Memory B cell (primary cell): ENCODE data around the gene ECM1.

Source experiments
- ATAC-seq: fragments of 150-1000 bp; cut with Tn5 transposase; 2 replicates; pipeline ENCODE4 v1.10.0; 2021; ENCODE audit warnings: low read depth, mild to moderate bottlenecking, moderate library complexity
- DNase-seq, 2 donors: peaks; one replicate each; pipeline ENCODE4 v3.0.0; 2022; ENCODE audit warnings: low spot score in 2 of 2
- H3K27ac Mint-ChIP-seq: one replicate; pipeline ENCODE4 v1.8.0; 2022; ENCODE audit warnings: mild to moderate bottlenecking, moderate library complexity, mixed read lengths
- H3K27me3 Mint-ChIP-seq: one replicate; pipeline ENCODE4 v1.8.0; 2022; ENCODE audit warnings: mixed read lengths
- H3K36me3 Mint-ChIP-seq: one replicate; pipeline ENCODE4 v1.8.0; 2022; ENCODE audit warnings: mild to moderate bottlenecking, mixed read lengths
- H3K4me1 Mint-ChIP-seq: one replicate; pipeline ENCODE4 v1.8.0; 2022; ENCODE audit warnings: mixed read lengths
- H3K4me3 Mint-ChIP-seq: one replicate; pipeline ENCODE4 v1.8.0; 2022; ENCODE audit warnings: mild to moderate bottlenecking, moderate library complexity, mixed read lengths
- H3K9me3 Mint-ChIP-seq: one replicate; pipeline ENCODE4 v1.8.0; 2022; ENCODE audit warnings: mixed read lengths

ECM1 gene

DNA sequence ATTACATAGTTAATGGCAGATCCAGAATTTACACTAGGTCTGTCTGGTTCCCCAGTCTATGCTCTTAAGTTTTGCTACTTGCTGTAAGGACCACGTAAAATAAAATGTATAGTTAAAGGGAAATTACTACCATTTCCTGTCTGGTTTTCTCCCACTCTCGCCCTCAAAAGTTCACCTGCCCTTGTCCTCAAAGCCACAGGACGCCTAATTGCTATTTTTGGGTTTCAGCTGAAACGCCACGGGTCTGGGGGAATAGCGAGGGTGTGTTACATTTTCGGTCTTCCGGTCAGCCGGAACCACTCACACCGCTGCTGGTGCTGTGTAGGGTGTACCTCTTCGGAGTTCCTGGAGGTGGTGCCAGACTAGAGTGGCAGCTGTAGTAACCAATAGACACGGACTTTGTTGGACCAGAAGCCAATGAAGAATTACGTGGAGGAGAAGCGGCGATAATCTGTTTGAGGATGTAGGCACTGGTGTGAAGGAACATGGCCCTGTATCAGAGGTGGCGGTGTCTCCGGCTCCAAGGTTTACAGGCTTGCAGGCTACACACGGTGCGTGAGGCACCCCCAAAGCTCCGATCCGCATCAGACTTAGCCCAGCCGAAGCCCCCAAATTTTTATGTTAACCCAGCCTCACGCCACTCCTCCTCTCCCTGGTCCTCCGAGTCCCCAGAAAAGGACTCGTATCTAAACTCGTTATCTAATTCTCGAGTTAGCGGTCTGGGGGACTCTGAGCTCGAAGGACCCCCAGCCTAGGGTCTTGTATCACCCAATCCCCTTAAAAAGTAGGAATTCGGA is 20.7 kb upstream of the ECM1 start, which contains the start of gene TARS2:
TSS of gene TARS2 (plus strand) at position 454 of the 797 bp plus-strand sequence. CDS start at position 486, 32 bp downstream.
- H3K9me3 Mint-ChIP-seq = no peaks in the 10 kb centered on the region
- peak within 1 kb of the TSS; percentile 95 for H3K4me3 Mint-ChIP-seq
- DNase-seq = peak; percentile 95 to 97
- peak within 1 kb of the TSS; percentile 94 for H3K27ac Mint-ChIP-seq
- peak; percentile 98 for ATAC-seq
- H3K4me1 Mint-ChIP-seq = peaks cover 9% of the 10 kb centered on the region
- peaks cover 8% of the 10 kb centered on the region for H3K36me3 Mint-ChIP-seq
- H3K27me3 Mint-ChIP-seq = no peaks in the 10 kb centered on the region

GRCh38 chr1:150487763-150488115 is 20.2 kb upstream of the ECM1 start:
- H3K27ac Mint-ChIP-seq = peak overlapping the region; percentile 94
- H3K4me1 Mint-ChIP-seq = peaks cover 9% of the 10 kb centered on the region
- H3K9me3 Mint-ChIP-seq = no peaks in the 10 kb centered on the region
- H3K4me3 Mint-ChIP-seq = peak overlapping the region; percentile 95
- DNase-seq = no peak
- H3K36me3 Mint-ChIP-seq = peaks cover 11% of the 10 kb centered on the region
- H3K27me3 Mint-ChIP-seq = no peaks in the 10 kb centered on the region
- ATAC-seq = no peak

GRCh38 chr1:150493175-150493574 is 14.7 kb upstream of the ECM1 start:
- Mint-ChIP-seq H3K27ac (no peak overlapping the region), H3K4me1 (peaks cover 6% of the 10 kb centered on the region), H3K27me3 (no peaks in the 10 kb centered on the region), H3K4me3 (no peak overlapping the region), H3K9me3 (no peaks in the 10 kb centered on the region), H3K36me3 (peaks cover 22% of the 10 kb centered on the region)
- DNase-seq = no peak
- no peak for ATAC-seq

DNA sequence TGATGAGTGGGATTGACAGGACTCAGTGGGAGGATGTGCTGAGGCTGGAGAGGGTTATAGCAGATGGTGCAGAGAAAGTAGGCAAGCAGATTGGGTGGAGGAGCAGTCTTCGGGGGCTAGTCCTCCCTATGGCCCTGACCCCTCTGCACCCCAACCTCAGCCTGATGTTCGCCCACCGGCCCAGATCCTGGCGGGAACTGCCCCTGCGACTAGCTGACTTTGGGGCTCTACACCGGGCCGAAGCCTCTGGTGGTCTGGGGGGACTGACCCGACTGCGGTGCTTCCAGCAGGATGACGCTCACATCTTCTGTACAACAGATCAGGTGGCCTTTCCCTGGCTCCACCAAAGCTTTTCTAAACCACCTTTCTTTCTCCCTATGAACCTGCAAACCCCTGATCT is 9.6 kb upstream of the ECM1 start:
- Mint-ChIP-seq H3K27me3 (no peaks in the 10 kb centered on the region), H3K27ac (no peak overlapping the region)

GRCh38 chr1:150505431-150505830 is 2.5 kb upstream of the ECM1 start:
- Mint-ChIP-seq H3K36me3 (peaks cover 29% of the 10 kb centered on the region), H3K9me3 (no peaks in the 10 kb centered on the region), H3K4me1 (no peaks in the 10 kb centered on the region), H3K27ac (no peak overlapping the region), H3K4me3 (no peak overlapping the region), H3K27me3 (no peaks in the 10 kb centered on the region)
- ATAC-seq = no peak
- no peak for DNase-seq

More for the DNA sequence above, 9.6 kb upstream of the ECM1 start:
- H3K4me3 Mint-ChIP-seq = no peak overlapping the region
- peaks cover 2% of the 10 kb centered on the region for H3K4me1 Mint-ChIP-seq
- ATAC-seq = no peak
- DNase-seq = no peak
- no peaks in the 10 kb centered on the region for H3K9me3 Mint-ChIP-seq
- H3K36me3 Mint-ChIP-seq = peaks cover 26% of the 10 kb centered on the region

DNA sequence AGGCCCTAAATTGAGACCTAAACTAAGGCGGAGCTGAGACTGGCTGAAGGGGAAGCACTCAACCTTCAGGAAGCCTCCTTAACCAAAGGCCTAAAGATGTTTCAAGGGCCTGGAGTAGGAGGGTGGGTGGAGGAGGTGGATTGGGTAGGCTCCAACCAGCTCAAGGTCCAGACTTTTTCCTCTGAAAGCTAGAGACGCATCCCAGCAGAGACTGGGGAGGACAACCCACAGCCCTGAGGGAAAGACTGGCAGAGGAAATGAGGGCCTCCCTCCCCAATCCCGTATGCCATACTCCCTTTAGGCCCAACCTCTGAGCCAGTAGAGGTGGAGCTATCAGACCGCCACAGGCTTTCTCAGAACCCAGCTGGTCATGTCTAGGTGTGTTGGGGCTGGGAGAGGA is 1.1 kb downstream of the ECM1 start:
- DNase-seq = no peak
- peaks cover 22% of the 10 kb centered on the region for H3K36me3 Mint-ChIP-seq
- no peak for ATAC-seq
- H3K4me1 Mint-ChIP-seq = no peaks in the 10 kb centered on the region
- H3K9me3 Mint-ChIP-seq = no peaks in the 10 kb centered on the region
- H3K27me3 Mint-ChIP-seq = no peaks in the 10 kb centered on the region
- no peak overlapping the region for H3K27ac Mint-ChIP-seq
- no peak overlapping the region for H3K4me3 Mint-ChIP-seq

DNA sequence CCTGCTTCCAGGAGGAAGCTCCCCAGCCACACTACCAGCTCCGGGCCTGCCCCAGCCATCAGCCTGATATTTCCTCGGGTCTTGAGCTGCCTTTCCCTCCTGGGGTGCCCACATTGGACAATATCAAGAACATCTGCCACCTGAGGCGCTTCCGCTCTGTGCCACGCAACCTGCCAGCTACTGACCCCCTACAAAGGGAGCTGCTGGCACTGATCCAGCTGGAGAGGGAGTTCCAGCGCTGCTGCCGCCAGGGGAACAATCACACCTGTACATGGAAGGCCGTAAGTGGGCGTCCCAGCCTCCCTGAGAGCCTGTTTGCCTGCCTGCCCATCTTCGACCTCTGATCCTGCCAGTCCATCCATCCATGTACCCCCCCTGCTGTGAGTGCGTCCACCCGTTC is 3.6 kb downstream of the ECM1 start:
- Mint-ChIP-seq H3K4me3 (no peak overlapping the region), H3K27me3 (no peaks in the 10 kb centered on the region), H3K27ac (no peak overlapping the region), H3K4me1 (peaks cover 6% of the 10 kb centered on the region), H3K36me3 (peaks cover 12% of the 10 kb centered on the region), H3K9me3 (no peaks in the 10 kb centered on the region)
- ATAC-seq (no peak), DNase-seq (no peak)

- H3K9me3 Mint-ChIP-seq = no peaks in the 10 kb centered on the region
Measured at GRCh38 chr1:150511985-150512660, 4.2 kb downstream of the ECM1 start.

GRCh38 chr1:150512846-150513245 is 4.9 kb downstream of the ECM1 start:
- no peak for DNase-seq
- no peaks in the 10 kb centered on the region for H3K27me3 Mint-ChIP-seq
- H3K4me1 Mint-ChIP-seq = peaks cover 15% of the 10 kb centered on the region
- no peaks in the 10 kb centered on the region for H3K9me3 Mint-ChIP-seq
- no peak overlapping the region for H3K27ac Mint-ChIP-seq
- ATAC-seq = no peak
- H3K4me3 Mint-ChIP-seq = no peak overlapping the region
- peaks cover 5% of the 10 kb centered on the region for H3K36me3 Mint-ChIP-seq

More at GRCh38 chr1:150511985-150512660, 4.2 kb downstream of the ECM1 start:
- no peak for ATAC-seq
- no peak overlapping the region for H3K27ac Mint-ChIP-seq
- peaks cover 8% of the 10 kb centered on the region for H3K36me3 Mint-ChIP-seq
- H3K4me1 Mint-ChIP-seq = peaks cover 9% of the 10 kb centered on the region
- no peaks in the 10 kb centered on the region for H3K27me3 Mint-ChIP-seq
- H3K4me3 Mint-ChIP-seq = no peak overlapping the region
- no peak for DNase-seq

- no peak for DNase-seq
Measured at GRCh38 chr1:150513351-150513791, 5.5 kb downstream of the ECM1 start.

DNA sequence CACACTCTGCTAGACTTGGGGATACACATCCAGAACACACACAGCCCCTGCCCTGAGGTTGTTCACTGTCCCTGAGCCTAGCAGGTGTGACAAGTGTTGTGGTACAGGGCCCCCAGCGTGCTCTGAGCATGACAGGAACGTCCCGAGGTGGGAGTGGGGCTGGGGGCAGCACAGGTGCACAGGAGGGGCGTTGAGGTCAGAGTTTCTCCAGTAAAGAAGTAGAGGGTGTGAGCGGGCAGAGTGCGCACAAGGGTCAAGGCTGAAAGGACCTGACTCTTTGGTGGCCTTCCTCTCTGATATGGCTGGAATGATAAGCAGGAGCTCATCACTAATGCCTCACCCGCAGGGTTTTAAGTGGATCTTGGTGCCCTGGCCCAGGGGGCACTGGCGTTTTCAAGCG is 6.4 kb downstream of the ECM1 start:
- Mint-ChIP-seq H3K4me1 (peaks cover 15% of the 10 kb centered on the region), H3K4me3 (peak overlapping the region; percentile 88), H3K36me3 (peaks cover 5% of the 10 kb centered on the region), H3K27ac (no peak overlapping the region), H3K9me3 (no peaks in the 10 kb centered on the region), H3K27me3 (no peaks in the 10 kb centered on the region)
- no peak for ATAC-seq
- no peak for DNase-seq

More at GRCh38 chr1:150513351-150513791, 5.5 kb downstream of the ECM1 start:
- Mint-ChIP-seq H3K4me1 (peaks cover 15% of the 10 kb centered on the region), H3K4me3 (no peak overlapping the region), H3K9me3 (no peaks in the 10 kb centered on the region), H3K27me3 (no peaks in the 10 kb centered on the region), H3K27ac (no peak overlapping the region), H3K36me3 (peaks cover 5% of the 10 kb centered on the region)
- no peak for ATAC-seq

- no peak for ATAC-seq
- Mint-ChIP-seq H3K36me3 (peaks cover 5% of the 10 kb centered on the region), H3K4me3 (peak overlapping the region; percentile 88), H3K27ac (peak overlapping the region; percentile 56), H3K4me1 (peaks cover 15% of the 10 kb centered on the region), H3K27me3 (no peaks in the 10 kb centered on the region), H3K9me3 (no peaks in the 10 kb centered on the region)
- peak in 1 of 2 donors; percentile 9 for DNase-seq
Measured at GRCh38 chr1:150514913-150515327, 7.0 kb downstream of the ECM1 start.

GRCh38 chr1:150515328-150516049 is 7.6 kb downstream of the ECM1 start, which contains the start of gene FALEC:
Gene FALEC (plus strand): TSS chr1:150515752.
- Mint-ChIP-seq H3K9me3 (no peaks in the 10 kb centered on the region), H3K4me3 (peak within 1 kb of the TSS; percentile 88), H3K27me3 (no peaks in the 10 kb centered on the region), H3K36me3 (peaks cover 5% of the 10 kb centered on the region), H3K27ac (peak within 1 kb of the TSS; percentile 56), H3K4me1 (peaks cover 15% of the 10 kb centered on the region)
- peak; percentile 90 for ATAC-seq
- peak; percentile 82 to 87 for DNase-seq
